ENCODE measurements around the gene NDUFB10.
A peak's percentile ranks its signal among the peaks of the same experiment; 100 is the strongest.
"Not testable (repeated sequence)": the region's sequence is repeated elsewhere in the genome, so short reads cannot be mapped to it uniquely, and the experiment has no call there.

The NDUFB10 gene

GRCh38 chr16:1926271-1926670 is 33.1 kb upstream of the NDUFB10 start:
- DNase-seq, result no peak

- no peak for DNase-seq
Observed at GRCh38 chr16:1929105-1929504, 30.2 kb upstream of the NDUFB10 start.

DNA sequence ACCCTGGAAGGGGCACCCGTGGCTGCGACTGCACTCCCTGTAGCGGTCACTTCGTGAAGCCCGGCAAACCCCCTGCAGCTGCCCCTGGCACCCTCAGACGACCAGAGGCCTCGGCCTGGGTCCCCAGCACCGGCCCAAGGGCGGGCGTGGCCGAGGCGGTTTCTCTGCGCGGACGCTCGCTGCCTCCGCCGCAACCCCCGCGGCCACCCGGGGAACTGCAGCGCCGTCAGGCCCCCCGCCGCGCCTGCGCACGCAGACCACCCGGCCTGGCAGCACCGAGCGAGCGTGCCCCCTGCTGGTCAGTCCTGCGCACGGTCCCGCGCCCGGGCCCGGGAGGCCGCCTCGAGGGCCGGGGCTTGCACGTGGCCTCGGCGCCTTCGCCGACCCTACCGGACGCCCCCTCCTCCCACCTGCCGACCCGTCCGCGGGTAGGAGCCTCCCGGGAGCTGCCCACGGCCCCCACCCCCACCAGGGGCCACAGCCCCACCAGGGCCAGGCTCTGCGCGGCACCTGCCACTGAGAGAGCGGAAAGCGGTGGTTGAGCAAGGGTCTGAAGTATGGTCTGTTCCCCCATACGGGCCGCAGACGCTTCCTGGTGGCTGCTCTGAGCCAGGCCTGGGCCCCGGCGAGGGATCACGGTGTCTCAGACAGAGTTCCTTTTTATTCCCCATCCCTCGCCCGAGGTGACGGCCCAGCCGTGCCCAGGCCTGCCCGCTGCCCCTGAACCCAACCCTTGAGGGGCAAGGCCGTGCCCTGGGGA is 29.6 kb upstream of the NDUFB10 start:
- peak; percentile 88 for DNase-seq

DNA sequence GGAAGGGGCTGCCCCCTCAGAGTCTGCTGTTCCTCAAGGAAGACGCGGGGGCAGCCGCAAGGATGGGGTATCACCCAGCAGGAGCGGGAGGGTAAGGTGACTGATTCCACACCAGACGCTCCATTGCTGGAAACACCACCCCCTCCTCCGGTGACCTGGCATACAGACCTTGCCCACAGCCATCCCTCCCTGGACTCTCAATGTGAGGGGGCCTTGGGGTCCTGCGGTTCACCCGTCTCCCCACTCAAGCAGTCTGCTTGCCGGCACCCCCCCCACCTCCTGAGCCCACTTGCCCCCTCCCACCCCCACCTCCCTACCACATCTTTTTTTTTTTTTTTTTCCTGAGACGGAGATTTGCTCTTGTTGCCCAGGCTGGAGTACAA is 29.0 kb upstream of the NDUFB10 start:
- DNase-seq, result no peak

DNA sequence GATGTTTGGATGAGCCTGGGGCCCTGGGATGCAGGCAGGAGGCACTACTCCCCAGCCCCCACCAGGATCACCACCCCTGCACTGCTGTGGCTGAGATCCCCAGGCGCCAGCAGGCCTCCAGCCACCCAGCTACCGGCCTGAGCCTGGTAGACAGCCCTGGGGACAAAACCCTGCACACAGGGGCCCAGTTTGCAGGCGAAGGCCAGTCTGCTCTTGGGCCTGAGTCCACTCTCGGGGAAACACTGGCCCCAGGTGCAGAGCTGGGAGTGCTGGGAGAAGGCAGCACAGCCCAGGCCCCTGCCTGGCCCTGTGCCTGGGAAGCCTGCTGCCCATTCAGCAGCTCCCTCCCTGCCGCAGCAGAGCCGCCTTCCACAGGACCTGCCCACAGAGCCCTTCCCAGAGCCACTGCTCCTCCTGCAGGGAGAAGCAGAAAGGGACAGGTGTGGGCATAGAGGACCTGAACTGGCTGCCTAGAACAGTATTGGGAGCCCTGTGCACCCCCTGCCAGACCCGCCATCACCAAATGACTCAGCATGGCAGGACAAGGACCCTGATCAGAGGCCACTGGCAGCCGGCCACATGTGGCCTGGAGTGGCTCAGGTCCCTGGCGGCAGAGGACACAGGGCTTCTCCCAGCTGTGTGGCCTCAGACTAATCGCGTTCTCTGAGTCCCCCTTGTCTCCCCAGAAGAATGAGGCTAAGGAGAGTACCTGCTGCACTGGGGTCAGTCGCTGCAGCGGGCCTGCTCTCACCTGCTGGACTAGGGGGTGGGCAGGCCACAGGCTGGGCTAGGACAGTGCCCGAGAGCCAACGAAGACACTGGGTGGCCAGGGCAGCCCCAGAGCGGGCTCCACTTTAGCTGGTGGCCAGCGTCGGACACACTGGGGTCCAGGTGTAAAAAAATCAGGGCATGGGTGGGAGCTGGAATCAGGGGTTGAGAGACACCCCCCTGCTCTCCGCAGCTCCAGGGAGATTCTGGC is 27.0 kb upstream of the NDUFB10 start:
- no peak for DNase-seq

DNA sequence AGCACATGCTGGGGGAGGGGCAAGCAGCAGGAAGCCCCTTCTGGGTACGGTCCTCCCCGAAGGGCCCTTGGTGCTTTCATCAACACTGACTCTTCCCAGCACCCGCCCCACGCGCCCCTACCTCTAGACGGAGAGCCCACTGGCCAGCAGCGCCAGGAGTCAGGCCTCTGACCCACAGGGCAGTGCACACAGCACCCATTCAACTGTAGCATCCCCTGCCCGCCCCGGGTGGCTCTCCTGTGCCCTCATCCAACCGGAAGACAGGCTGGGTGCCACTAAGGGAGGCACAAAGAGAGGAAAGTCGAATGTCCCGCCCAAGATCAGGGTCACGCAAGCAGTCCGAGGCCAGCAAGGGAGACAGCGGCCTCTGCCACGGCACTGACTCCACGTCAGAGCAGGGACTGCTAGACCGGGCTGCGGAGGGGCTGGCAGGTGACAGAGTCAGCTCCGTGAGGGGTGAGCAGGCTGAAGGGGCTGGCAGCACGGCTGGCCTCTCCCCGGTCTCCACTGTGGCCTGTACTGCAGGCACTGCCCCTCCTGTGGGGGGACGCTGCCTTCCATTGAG is 26.2 kb upstream of the NDUFB10 start:
- no peak for DNase-seq

- no peak for DNase-seq
Observed at GRCh38 chr16:1936945-1937479, 22.3 kb upstream of the NDUFB10 start.

DNA sequence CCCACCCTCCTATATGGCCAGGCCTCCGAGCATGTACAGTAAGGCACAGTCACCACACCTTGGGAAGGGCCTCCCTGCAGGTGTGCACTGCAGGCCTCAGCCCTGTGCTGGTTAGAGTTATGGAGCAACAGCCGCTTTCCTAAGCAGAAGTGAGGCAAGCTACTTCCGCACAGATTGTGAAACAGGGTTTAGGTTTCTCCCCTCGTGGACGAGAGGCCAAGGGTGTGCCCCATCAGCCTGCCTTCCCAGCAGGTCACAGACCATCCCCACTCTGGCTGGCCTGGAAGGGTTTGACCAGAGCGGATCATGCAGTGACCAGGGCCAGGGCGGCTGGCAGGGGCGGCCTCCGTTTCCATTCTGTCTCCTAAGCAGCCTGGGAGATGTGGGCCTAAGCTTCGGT is 21.0 kb upstream of the NDUFB10 start:
- DNase-seq, result peak; percentile 55

GRCh38 chr16:1938910-1939309 is 20.4 kb upstream of the NDUFB10 start:
- no peak for DNase-seq

- not testable (repeated sequence) for DNase-seq
Observed at GRCh38 chr16:1939833-1940232, 19.5 kb upstream of the NDUFB10 start.

GRCh38 chr16:1940273-1941161 is 18.8 kb upstream of the NDUFB10 start:
- no peak for DNase-seq

DNA sequence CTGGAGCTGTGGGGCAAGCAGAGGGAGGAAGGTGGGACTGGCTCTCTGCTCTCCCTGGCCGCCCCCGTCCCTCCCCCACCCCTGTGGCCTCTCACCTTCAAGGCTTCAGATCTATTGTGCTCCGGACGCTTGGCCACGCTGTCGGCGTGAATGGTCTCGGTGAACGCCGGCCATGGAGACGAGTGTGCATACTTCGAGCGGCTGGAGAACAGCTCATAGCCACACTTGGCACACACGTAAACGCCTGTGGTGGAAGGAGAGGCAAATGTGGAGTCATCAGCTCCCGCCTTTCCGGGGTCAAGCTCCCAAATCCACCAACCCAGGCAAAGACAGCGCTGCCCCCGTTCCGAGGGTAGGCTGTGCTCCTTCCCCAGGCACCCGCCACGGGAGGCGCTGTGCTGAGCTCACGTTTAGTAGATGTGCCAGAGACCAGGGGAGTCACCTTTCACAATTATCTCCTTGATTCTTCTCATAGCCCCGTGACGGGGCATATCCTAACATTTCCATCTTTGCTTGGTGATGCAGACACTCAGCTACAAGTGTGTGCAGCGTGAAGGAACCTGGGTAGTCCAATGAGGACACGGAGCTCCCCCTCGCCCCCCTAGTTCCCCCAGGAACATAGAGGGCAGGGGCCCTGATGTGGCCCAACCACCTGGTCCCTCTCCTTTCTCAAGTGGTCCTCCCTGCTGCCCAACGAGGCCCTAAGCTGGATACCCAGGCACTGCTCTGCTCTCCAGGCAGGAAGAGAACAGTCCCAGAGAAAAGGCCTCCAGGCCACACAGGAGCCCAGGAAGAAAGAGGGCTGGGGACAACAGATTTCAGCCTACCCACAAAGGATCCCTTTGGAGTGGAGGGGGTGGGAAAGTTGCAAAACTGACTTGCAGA is 17.9 kb upstream of the NDUFB10 start:
- DNase-seq, result no peak

DNA sequence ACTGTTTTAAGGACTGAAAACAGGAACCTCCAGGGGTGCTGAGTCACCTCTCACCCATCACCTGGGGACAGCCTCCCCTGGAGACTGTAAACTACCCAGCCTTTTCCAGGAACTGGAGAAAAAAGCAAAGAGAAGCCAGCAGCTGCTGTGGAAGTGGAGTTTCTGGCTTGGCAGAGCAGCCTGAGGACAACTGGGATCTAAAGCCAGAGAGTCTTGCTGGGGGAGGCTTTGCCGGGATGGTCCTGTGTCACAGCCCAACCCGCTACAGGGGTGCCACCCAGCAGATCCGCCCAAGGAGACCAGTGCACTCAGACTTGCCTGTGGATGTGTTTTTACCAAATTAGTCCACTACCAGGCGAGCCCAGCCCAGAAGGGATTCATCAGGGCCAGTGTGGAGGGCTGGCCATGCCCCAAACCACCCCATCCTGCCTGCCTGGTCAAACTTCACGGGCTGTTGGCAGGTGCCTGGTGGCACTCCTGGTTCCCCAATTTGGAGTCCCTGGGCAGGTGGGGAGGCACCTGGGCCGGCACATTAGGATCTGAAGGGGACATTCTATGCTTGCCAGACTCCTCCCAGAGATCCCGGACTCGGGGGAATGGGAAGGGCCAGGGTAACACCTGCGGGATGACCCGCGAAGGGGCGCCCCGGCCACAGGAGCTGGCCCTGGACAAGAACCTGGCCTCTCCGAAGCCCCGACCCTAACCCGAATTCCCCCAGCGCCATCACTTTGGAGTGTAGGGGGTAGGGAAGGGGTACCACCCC is 17.1 kb upstream of the NDUFB10 start:
- peak; percentile 67 for DNase-seq

DNA sequence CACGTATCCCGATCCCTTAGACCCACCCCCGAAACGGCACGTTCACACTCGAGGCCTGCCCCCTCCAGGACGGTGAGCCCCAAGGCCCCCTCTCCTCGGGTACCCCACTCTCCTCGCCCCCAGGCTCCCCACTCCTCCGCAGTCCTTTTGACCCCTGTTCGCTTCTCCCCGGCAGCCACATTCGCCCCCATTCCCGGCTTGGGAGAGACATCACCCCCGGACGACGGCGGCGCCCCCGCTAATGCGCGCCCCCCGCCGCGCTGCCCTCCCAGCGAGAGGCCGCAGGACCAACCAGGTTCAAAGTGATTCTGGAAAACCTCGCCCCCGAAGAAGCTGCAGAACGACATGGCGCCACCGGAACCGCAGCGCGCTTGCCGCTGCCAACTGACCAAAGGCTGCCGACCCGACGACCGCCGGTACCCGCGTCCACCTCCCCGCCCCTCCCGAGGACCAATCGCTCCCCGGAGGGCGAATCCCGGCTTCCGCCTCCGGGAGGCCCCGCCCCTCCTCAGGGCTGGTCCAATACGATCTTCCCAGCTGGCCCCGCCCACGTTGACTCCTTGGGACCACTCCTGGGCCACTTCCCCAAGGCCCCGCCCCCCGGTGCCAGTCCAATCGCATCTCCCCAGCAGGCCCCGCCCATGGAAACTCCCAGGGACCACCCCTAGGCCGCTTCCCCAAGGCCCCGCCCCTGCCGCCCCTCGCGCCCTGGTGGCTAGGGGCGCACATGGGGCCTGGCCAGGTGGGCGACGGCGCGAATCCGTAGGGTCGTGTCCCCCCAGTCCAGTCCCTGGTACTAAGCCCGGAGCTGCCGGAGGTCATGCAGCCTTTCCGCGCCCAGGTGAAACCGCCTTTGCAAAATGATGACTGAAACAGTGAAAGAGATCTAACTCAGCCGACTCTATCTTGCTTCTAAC is 16.3 kb upstream of the NDUFB10 start, which contains the start of gene MSRB1:
Gene MSRB1 (minus strand): TSS at position 390 of the 917 bp plus-strand sequence. CDS start 43 bp downstream, at position 347.
- DNase-seq, result peak; percentile 99

- no peak for DNase-seq
Observed at GRCh38 chr16:1944612-1945199, 14.6 kb upstream of the NDUFB10 start.

GRCh38 chr16:1945559-1946391 is 13.6 kb upstream of the NDUFB10 start:
- DNase-seq, result no peak

DNA sequence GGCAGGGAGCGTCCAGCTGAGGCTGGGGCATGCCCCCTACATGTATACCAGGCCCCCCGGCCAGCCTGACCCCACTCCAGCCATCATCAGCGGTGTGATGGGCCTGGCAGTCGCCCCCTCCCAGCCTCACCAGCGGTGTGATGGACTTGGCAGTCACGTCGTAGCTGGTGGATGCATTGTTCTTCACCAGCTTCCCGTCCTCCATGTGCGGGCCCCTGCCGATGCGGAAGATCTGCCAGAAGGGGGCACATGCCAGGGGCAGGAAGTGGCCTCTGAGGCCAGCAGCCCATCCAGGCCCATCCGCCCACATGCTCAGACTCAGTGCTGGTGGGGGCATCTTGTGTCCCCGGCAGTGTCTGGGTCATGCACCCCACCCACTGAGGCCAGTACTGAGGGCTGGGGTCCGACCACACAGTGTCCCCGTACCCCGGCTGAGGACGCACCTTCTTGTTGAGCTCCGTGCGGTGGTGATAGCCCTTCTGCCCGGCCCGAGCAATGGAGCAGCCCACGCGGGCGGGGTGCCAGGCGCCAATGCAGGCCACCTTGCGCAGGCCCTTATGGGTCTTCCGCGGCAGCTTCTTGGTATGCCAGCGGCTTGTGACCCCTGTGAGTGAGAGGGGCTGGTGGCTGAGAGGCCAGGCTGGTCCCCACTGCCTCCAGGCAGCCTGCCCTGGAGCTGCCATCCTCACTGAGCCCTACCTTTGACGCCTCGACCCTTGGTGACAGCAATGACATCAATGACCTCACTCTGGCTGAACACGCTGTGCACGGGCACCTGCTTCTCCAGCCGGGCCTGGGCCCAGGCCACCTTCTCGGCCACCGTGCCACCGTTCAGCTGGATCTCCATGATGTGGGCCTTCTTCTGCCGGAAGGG is 12.6 kb upstream of the NDUFB10 start:
- no peak for DNase-seq

Measured in CD4-positive, alpha-beta T cell treated with Interferon gamma for 1 hour (primary cell).